ENCODE data around the gene SLC34A3.

Gene SLC34A3

DNA sequence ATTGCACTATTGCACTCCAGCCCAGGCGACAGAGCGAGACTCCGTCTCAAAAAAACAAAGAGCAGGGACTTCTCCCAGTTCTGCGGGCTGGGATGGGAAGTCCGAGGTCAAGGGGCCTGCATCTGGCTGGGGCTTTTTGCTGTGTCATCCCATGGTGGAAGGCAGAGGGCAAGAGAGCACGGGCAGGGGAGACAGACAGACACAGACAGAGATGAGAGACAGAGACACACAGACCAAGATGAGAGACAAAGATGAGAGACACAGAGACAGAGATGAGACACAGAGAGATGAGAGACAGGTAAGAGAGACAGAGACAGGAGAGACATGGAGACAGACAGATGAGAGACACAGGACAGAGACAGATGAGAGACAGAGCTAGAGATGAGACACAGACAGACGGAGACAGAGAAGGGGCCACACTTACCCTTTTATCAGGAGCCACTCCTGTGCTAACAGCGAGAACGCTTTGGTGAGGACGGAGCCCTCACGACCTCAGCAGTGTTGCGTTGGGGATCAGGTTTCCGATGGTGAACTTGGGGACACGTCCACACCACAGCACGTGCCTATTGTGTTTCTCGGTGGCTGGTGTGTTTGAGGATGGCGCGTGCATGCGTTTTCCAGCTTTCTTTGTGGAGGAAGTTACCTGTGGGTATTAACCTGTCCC lies 38.0 kb downstream of the SLC34A3 start:
- peak overlapping the region; percentile 21 for H3K4me3 ChIP-seq (ENCODE audit: low read depth, low read length)
- TF ChIP-seq, protein P1, sequence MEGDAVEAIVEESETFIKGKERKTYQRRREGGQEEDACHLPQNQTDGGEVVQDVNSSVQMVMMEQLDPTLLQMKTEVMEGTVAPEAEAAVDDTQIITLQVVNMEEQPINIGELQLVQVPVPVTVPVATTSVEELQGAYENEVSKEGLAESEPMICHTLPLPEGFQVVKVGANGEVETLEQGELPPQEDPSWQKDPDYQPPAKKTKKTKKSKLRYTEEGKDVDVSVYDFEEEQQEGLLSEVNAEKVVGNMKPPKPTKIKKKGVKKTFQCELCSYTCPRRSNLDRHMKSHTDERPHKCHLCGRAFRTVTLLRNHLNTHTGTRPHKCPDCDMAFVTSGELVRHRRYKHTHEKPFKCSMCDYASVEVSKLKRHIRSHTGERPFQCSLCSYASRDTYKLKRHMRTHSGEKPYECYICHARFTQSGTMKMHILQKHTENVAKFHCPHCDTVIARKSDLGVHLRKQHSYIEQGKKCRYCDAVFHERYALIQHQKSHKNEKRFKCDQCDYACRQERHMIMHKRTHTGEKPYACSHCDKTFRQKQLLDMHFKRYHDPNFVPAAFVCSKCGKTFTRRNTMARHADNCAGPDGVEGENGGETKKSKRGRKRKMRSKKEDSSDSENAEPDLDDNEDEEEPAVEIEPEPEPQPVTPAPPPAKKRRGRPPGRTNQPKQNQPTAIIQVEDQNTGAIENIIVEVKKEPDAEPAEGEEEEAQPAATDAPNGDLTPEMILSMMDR (IDR thresholded peaks at IDR 0.05; ENCODE audit: borderline replicate concordance, insufficient read depth, low read depth, low read length), result no peak

DNA sequence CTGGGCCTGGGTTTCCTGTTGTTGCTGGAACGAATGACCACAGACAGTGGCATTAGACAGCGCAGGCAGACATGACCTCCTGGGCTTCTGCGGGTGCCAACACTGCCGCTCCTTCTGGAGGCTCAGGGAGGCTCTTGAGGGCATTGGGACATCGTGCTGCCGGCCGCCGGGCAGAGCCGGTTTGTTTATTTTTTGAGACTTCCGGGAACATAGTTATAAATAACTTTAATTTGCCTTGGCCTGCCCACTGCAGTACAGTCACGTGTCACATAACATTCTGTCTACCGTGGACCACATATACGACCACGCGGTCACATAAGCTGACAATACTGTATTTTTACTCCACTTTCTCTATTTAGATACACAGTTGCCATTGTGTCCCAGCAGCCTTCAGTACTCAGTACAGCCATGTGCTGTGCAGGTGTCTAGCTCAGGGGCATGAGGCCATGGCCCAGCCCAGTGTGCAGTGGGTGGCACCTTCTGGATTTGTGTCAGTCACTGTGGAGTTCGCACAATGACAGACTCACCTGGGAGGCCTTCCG lies 38.6 kb downstream of the SLC34A3 start:
- TF ChIP-seq, protein P1 (IDR thresholded peaks at IDR 0.05; ENCODE audit: borderline replicate concordance, insufficient read depth, low read depth, low read length), result no peak
- H3K4me3 ChIP-seq (ENCODE audit: low read depth, low read length), result peak overlapping the region; percentile 21

DNA sequence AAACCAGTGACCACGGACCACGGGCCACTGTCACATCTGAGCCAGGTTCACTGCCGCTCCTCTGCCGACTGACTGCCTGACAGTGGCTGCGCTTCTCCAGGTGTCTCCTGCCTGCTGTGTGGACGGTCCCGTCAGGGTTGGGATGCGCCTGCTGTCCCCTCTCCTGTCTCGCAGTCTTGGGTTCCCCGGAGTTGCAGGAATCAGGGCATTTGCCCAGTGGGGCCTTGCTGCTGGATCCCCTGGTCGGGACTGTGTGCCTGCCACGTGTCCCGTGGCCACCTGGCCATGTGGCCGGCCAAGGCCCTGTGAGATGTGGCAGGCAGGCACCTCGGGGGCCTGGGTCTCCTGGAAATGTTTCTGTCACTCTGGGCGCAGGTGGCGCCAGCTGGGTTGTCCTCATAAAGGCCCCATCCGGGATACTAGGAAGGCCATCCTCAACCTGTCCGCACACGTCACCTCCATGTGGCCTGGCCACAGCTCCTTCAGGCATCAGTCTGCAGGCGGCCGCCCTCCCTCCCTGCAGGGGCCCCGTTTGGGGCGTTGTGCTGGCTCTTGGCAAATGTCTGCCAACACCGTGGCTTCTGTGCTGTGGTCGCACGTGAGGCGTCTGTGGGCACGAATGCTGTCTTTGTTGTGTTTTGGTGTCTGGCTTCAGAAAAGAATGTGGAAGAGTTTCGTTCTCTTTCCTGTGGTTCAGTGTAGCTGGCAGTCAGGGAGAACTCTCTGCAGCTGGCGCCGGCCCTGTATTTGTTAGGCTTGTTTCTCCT lies 40.4 kb downstream of the SLC34A3 start:
- H3K4me3 ChIP-seq (ENCODE audit: low read depth, low read length), result no peak overlapping the region
- TF ChIP-seq, protein P1 (IDR thresholded peaks at IDR 0.05; ENCODE audit: borderline replicate concordance, insufficient read depth, low read depth, low read length), result no peak

DNA sequence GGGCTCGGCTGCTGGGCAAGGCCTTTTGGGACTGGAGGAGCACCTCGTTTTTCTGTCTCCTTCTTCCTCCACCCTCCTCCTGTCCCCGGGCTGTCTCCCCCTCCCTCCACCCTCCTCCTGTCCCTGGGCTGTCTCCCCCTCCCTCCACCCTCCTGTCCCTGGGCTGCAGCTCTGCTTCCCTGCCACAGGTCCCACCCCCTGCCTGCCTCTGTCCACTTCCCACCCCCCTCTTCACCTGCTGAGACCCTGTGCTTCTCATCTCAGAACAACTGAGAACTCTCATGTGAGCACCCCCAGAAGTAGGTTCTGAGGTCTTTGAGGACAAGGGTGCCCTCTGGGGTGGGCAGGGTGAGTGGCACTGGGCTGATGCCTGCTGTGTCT lies 41.0 kb downstream of the SLC34A3 start:
- TF ChIP-seq, protein P1 (IDR thresholded peaks at IDR 0.05; ENCODE audit: borderline replicate concordance, insufficient read depth, low read depth, low read length), result no peak

DNA sequence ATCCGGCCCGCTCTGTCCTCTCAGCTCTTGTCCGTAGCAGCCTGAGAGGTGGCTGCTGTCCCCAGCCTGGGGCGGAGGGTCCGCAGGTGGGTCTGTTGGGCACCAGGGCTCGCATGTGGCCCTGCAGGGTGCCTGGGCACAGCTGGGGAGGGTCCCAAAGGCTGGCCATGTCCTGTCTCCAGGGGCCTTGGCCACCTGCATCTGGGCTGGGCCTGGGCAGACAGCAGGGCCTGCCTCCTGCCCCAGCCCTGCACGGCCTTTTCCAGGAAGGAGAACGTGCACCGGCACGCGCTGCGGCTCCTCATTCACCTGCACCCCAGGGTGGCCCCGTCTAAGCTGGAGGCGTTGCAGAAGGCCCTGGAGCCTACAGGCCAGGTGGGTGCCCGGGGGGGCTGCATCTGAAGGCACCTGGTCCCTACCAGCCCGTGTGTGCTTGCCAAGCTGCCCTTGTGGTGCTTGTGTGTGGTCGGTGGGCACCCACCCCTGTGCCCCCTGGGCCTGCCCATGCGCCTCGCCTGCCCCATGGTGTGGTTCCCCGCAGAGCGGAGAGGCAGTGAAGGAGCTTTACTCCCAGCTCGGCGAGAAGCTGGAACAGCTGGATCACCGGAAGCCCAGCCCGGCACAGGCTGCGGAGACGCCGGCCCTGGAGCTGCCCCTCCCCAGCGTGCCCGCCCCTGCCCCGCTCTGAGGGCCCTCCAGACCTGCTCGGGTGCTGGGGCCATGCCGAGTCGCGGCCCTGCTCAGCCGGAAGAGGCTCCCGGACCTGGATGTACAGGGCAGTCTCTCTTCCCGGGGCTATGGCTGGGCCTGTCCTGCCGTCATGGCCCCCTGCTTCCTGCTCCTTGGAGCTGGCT lies 41.8 kb downstream of the SLC34A3 start:
- H3K4me3 ChIP-seq (ENCODE audit: low read depth, low read length), result no peak overlapping the region
- TF ChIP-seq, protein P1 (IDR thresholded peaks at IDR 0.05; ENCODE audit: borderline replicate concordance, insufficient read depth, low read depth, low read length), result no peak

More for the DNA sequence above, 41.0 kb downstream of the SLC34A3 start:
- no peak overlapping the region for H3K4me3 ChIP-seq (ENCODE audit: low read depth, low read length)

DNA sequence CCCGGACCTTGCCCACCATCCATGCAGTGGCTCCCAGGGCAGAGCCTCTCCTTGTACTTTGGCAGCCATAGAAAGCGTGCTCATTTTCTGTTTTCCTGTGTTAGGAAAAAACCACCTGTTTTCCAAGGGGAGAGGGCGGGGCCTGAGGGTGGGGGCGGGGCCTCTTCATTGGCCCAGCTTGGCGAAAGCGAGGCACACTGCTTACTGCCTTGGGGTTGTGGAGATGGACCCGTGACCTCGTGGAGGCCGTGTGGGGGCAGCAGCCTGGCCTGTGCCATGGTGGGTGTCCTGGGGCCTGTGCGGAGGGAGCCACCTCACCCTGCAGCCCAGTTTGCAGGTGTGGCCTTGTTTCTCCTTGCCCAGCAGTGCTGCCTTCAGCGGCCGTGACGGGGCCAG lies 42.4 kb downstream of the SLC34A3 start:
- no peak overlapping the region for H3K4me3 ChIP-seq (ENCODE audit: low read depth, low read length)
- TF ChIP-seq, protein P1 (IDR thresholded peaks at IDR 0.05; ENCODE audit: borderline replicate concordance, insufficient read depth, low read depth, low read length), result no peak

All from GM12875 (cell line).